ENCODE data around the gene INSM1.

The INSM1 gene

DNA sequence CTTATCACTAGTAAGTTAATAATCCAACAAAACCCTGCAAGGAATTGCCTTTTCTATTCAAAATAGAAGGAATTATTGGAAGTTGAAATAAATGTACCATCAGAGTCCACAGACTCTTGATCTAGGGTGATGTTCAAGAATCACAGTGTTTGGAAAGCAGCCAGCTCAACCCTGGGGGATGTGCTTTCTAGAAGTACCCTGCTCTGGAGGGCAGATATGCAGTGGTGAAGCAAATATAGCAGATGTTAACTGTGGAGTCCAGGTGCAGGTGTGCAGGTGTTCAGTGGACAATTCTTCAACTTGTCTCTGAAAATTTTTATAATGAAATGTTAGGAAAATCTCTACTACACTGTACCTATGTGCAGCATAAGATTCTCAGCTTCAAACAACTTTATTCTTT is 9.1 kb upstream of the INSM1 start:
- H2AFZ ChIP-seq (ENCODE audit: low read length): no peak overlapping the region
- H3K79me2 ChIP-seq (ENCODE audit: insufficient read depth, low read length): no peaks in the 10 kb centered on the region
- H3K9me2 ChIP-seq (replicated peaks; ENCODE audit: low read depth, low read length): no peaks in the 10 kb centered on the region
- no peak overlapping the region for H3K9ac ChIP-seq (ENCODE audit: low read depth, low read length, poor library complexity, severe bottlenecking)
- TF ChIP-seq EZH2phosphoT487 (IDR thresholded peaks at IDR 0.05; ENCODE audit: borderline replicate concordance) (no peak), CTCF (conservative IDR thresholded peaks at IDR 0.05; ENCODE audit: low read length) (no peak)
- no peak overlapping the region for H3K4me2 ChIP-seq (ENCODE audit: low read depth, low read length, poor library complexity, severe bottlenecking)
- no peak overlapping the region for H3K4me3 ChIP-seq (ENCODE audit: low read length, poor library complexity, severe bottlenecking)
- H3K36me3 ChIP-seq (ENCODE audit: insufficient read depth, low read length): no peaks in the 10 kb centered on the region
- no peaks in the 10 kb centered on the region for H4K20me1 ChIP-seq (ENCODE audit: insufficient read depth, low read length, poor library complexity, severe bottlenecking)
- H3K27me3 ChIP-seq (ENCODE audit: insufficient read depth, low read length, poor library complexity, severe bottlenecking): no peaks in the 10 kb centered on the region
- no peaks in the 10 kb centered on the region; the same call in 1 of the 2 replicates for H3K9me3 ChIP-seq (ENCODE audit: insufficient read depth, low read depth, low read length)
- 0 out of 2 replicates have a peak, but pooled peaks cover 3% of the 10 kb centered on the region for H3F3A ChIP-seq (ENCODE audit: low read depth)
- H3K4me1 ChIP-seq (ENCODE audit: insufficient read depth, low read length, poor library complexity, severe bottlenecking): peaks cover 6% of the 10 kb centered on the region

DNA sequence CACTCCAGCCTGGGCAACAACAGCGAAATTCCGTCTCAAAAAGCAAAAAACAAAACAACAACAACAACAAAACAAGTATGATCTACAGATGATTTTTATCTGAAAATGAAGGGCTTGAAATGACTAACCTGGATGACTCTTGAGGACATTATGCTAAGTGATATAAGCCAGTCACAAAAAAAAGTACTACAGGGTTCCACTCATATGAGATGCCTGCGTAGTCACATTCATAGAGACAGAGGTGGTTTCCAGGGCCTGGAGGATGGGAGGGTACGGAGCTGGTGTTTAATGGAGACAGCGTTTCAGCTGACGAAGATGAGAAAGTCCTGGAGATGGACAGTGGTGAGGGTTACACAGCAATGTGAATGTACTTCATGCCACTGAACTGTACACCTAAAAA is 8.3 kb upstream of the INSM1 start:
- Histone ChIP-seq H3K9ac (ENCODE audit: low read depth, low read length, poor library complexity, severe bottlenecking) (no peak overlapping the region), H3K36me3 (ENCODE audit: insufficient read depth, low read length) (no peaks in the 10 kb centered on the region), H3K4me3 (ENCODE audit: low read length, poor library complexity, severe bottlenecking) (no peak overlapping the region), H3K79me2 (ENCODE audit: insufficient read depth, low read length) (no peaks in the 10 kb centered on the region), H3K27me3 (ENCODE audit: insufficient read depth, low read length, poor library complexity, severe bottlenecking) (no peaks in the 10 kb centered on the region), H3K9me3 (ENCODE audit: insufficient read depth, low read depth, low read length) (no peaks in the 10 kb centered on the region; the same call in 1 of the 2 replicates), H3K4me1 (ENCODE audit: insufficient read depth, low read length, poor library complexity, severe bottlenecking) (peaks cover 6% of the 10 kb centered on the region), H3K9me2 (replicated peaks; ENCODE audit: low read depth, low read length) (no peaks in the 10 kb centered on the region), H3F3A (ENCODE audit: low read depth) (0 out of 2 replicates have a peak, but pooled peaks cover 3% of the 10 kb centered on the region), H3K4me2 (ENCODE audit: low read depth, low read length, poor library complexity, severe bottlenecking) (peak overlapping the region; percentile 70), H4K20me1 (ENCODE audit: insufficient read depth, low read length, poor library complexity, severe bottlenecking) (no peaks in the 10 kb centered on the region), H2AFZ (ENCODE audit: low read length) (peak overlapping the region; percentile 90)
- TF ChIP-seq CTCF (conservative IDR thresholded peaks at IDR 0.05; ENCODE audit: low read length) (no peak), EZH2phosphoT487 (IDR thresholded peaks at IDR 0.05; ENCODE audit: borderline replicate concordance) (no peak)

- Histone ChIP-seq H3K9me2 (replicated peaks; ENCODE audit: low read depth, low read length) (no peaks in the 10 kb centered on the region), H3K36me3 (ENCODE audit: insufficient read depth, low read length) (no peaks in the 10 kb centered on the region), H2AFZ (ENCODE audit: low read length) (peak overlapping the region; percentile 90), H4K20me1 (ENCODE audit: insufficient read depth, low read length, poor library complexity, severe bottlenecking) (no peaks in the 10 kb centered on the region), H3K4me3 (ENCODE audit: low read length, poor library complexity, severe bottlenecking) (peak overlapping the region; percentile 62), H3K4me1 (ENCODE audit: insufficient read depth, low read length, poor library complexity, severe bottlenecking) (peaks cover 6% of the 10 kb centered on the region), H3K9ac (ENCODE audit: low read depth, low read length, poor library complexity, severe bottlenecking) (no peak overlapping the region), H3F3A (ENCODE audit: low read depth) (0 out of 2 replicates have a peak, but pooled peaks cover 3% of the 10 kb centered on the region), H3K9me3 (ENCODE audit: insufficient read depth, low read depth, low read length) (no peaks in the 10 kb centered on the region), H3K27me3 (ENCODE audit: insufficient read depth, low read length, poor library complexity, severe bottlenecking) (no peaks in the 10 kb centered on the region), H3K79me2 (ENCODE audit: insufficient read depth, low read length) (no peaks in the 10 kb centered on the region), H3K4me2 (ENCODE audit: low read depth, low read length, poor library complexity, severe bottlenecking) (peak overlapping the region; percentile 70)
- TF ChIP-seq CTCF (conservative IDR thresholded peaks at IDR 0.05; ENCODE audit: low read length): peak; percentile 93
- no peak for TF ChIP-seq EZH2phosphoT487 (IDR thresholded peaks at IDR 0.05; ENCODE audit: borderline replicate concordance)
Observed at GRCh38 chr20:20360464-20360863, 7.4 kb upstream of the INSM1 start.

All from Loucy (cell line).